SK-N-SH (cell line): ENCODE data around the gene C16orf92. TPM values are rescaled to one million over a fixed set of nuclear protein-coding genes. Genes with fewer than 3 reads are reported as not detected.
A peak's percentile ranks its signal among the peaks of the same experiment; 100 is the strongest.

Experiments
- CTCF ChIA-PET: fragments of 300-600, 350-600 bp; formaldehyde crosslinking; extraction: SDS; loops from one replicate; lab custom pipeline; 2021; lab: Yijun Ruan, JAX
- POLR2A ChIA-PET: fragments of 350-600 bp; sonication (Branson Sonifier 250); formaldehyde crosslinking; extraction: SDS; loops from one replicate; lab custom pipeline; 2020; ENCODE audit warnings: antibody characterized with exemption, inconsistent platforms; lab: Yijun Ruan, JAX
- DNase-seq: peaks from one replicate; pipeline ENCODE4 v3.0.0; 2012
- H2AFZ ChIP-seq: fragments of 200-600 bp; sonication (generic); 2 replicates; pipeline ENCODE4 v1.8.1; 2016; ENCODE audit warnings: antibody characterized with exemption, mild to moderate bottlenecking, low read depth
- H3F3A ChIP-seq: fragments of 200-600 bp; sonication (generic); replicated peaks from 2 replicates; pipeline ENCODE3; 2016; ENCODE audit warnings: antibody characterized with exemption, mild to moderate bottlenecking; ENCODE audit not compliant: insufficient read depth
- H3K27ac ChIP-seq, 2 experiments: fragments of 200-500 bp in 1 of 2; fragments of 200-600 bp in 1 of 2; sonication (Bioruptor generic) in 1 of 2; sonication (generic), shearing (Covaris generic) in 1 of 2; 2 replicates each; pipeline versions ENCODE4 v1.5.1 to v1.6.1; 2014 to 2016; ENCODE audit warnings: low read depth in 2 of 2, inconsistent platforms in 1 of 2, low read length in 1 of 2, mild to moderate bottlenecking in 1 of 2, mixed read lengths in 1 of 2
- H3K27me3 ChIP-seq: fragments of 200-600 bp; sonication (generic), shearing (Covaris generic); 2 replicates; pipeline ENCODE4 v1.6.1; 2016; ENCODE audit warnings: mixed run types; ENCODE audit not compliant: insufficient read depth
- H3K36me3 ChIP-seq, 2 experiments: fragments of 200-500 bp in 1 of 2; fragments of 200-600 bp in 1 of 2; sonication (Bioruptor generic) in 1 of 2; sonication (generic) in 1 of 2; replicated peaks in 1 of 2; 2 replicates each; pipeline versions ENCODE3 to v1.5.1; 2014 to 2016; ENCODE audit warnings: low read length in 1 of 2, mild to moderate bottlenecking in 1 of 2; ENCODE audit not compliant: insufficient read depth in 2 of 2, control insufficient read depth in 1 of 2
- H3K4me1 ChIP-seq, 2 experiments: fragments of 200-500 bp in 1 of 2; fragments of 200-600 bp in 1 of 2; sonication (Bioruptor generic) in 1 of 2; sonication (generic), shearing (Covaris generic) in 1 of 2; 2 replicates each; pipeline versions ENCODE4 v1.5.1 to v1.6.1; 2014 to 2016; ENCODE audit warnings: low read depth in 1 of 2, low read length in 1 of 2, mixed run types in 1 of 2; ENCODE audit not compliant: insufficient read depth in 2 of 2, control insufficient read depth in 1 of 2
- H3K4me2 ChIP-seq: fragments of 200-600 bp; sonication (generic), shearing (Covaris generic); 2 replicates; pipeline ENCODE4 v1.6.1; 2017; ENCODE audit warnings: mixed run types
- H3K4me3 ChIP-seq, 2 experiments: fragments of 200-500 bp in 1 of 2; fragments of 200-600 bp in 1 of 2; sonication (Bioruptor generic) in 1 of 2; sonication (generic), shearing (Covaris generic) in 1 of 2; 2 replicates each; pipeline versions ENCODE4 v1.5.1 to v1.8.1; 2014 to 2016; ENCODE audit warnings: low read depth in 2 of 2, inconsistent platforms in 1 of 2, low read length in 1 of 2, mild to moderate bottlenecking in 1 of 2, mixed read lengths in 1 of 2, moderate library complexity in 1 of 2
- H3K79me2 ChIP-seq: fragments of 200-600 bp; sonication (generic); 2 replicates; pipeline ENCODE4 v1.8.1; 2017; ENCODE audit warnings: mild to moderate bottlenecking; ENCODE audit not compliant: insufficient read depth
- H3K9ac ChIP-seq: fragments of 200-600 bp; sonication (generic); 2 replicates; pipeline ENCODE4 v1.6.1; 2017; ENCODE audit warnings: mixed run types
- H3K9me2 ChIP-seq: fragments of 200-600 bp; sonication (generic); 2 replicates; pipeline ENCODE4 v1.6.1; 2017; ENCODE audit warnings: mixed run types
- H3K9me3 ChIP-seq: fragments of 200-600 bp; sonication (generic); 2 replicates; pipeline ENCODE4 v1.6.1; 2017; ENCODE audit warnings: mixed run types, mild to moderate bottlenecking, moderate library complexity
- H4K20me1 ChIP-seq: fragments of 200-600 bp; sonication (generic); 2 replicates; pipeline ENCODE4 v1.6.1; 2017; ENCODE audit warnings: mild to moderate bottlenecking, mixed run types; ENCODE audit not compliant: insufficient read depth
- CTCF ChIP-seq: fragments of 200-600 bp; sonication (generic); IDR thresholded peaks from 2 replicates; pipeline ENCODE4 v1.6.1; 2017; ENCODE audit warnings: antibody characterized with exemption, mild to moderate bottlenecking, moderate library complexity
- MAX ChIP-seq: IDR thresholded peaks from 2 replicates; pipeline ENCODE4 v1.4.0; 2012; ENCODE audit warnings: low read depth
- MEF2A ChIP-seq: IDR thresholded peaks from 2 replicates; pipeline ENCODE4 v1.4.0; 2012; ENCODE audit warnings: low read depth, borderline replicate concordance
- NFIC ChIP-seq: IDR thresholded peaks from 2 replicates; pipeline ENCODE4 v1.4.0; 2012; ENCODE audit warnings: borderline replicate concordance
- NRF1 ChIP-seq: IDR thresholded peaks from 2 replicates; pipeline ENCODE4 v1.6.1; 2012; ENCODE audit warnings: low read depth, mild to moderate bottlenecking, low read length
- PBX3 ChIP-seq: IDR thresholded peaks from 2 replicates; pipeline ENCODE4; 2012
- POLR2AphosphoS5 ChIP-seq: IDR thresholded peaks from 2 replicates; pipeline ENCODE4 v1.6.1; 2012; ENCODE audit warnings: low read depth, low read length
- RAD21 ChIP-seq: IDR thresholded peaks from 2 replicates; pipeline ENCODE4 v1.6.1; 2012; ENCODE audit warnings: mild to moderate bottlenecking, low read length
- RXRA ChIP-seq: IDR thresholded peaks from 2 replicates; pipeline ENCODE4 v1.4.0; 2012; ENCODE audit warnings: low read depth, mild to moderate bottlenecking, borderline replicate concordance
- TCF12 ChIP-seq: IDR thresholded peaks from 2 replicates; pipeline ENCODE4 v1.4.0; 2012
- USF2 ChIP-seq: fragments of 150-350 bp; IDR thresholded peaks from 2 replicates; pipeline ENCODE4 v1.6.1; 2017; ENCODE audit warnings: antibody characterized with exemption, low read length, low read depth, borderline replicate concordance
- WGBS: methylation state at CpG from one replicate; pipeline ENCODE4 v1.1.6; 2017; ENCODE audit warnings: low lambda C conversion rate; 5-methylcytosine and 5-hydroxymethylcytosine counted together
- polyA plus RNA-seq, 3 experiments: library from polyadenylated mRNA; depleted of rRNA; stranded (reverse); fragments of >200 nt; gene quantifications; 2 replicates each; pipeline ENCODE4 v1.2.3, GENCODE V29; 2012
- TF ChIP-seq, protein P1 (sequence below): fragments of 150-350 bp; IDR thresholded peaks from 2 replicates; pipeline ENCODE4 v1.6.1; 2016; ENCODE audit warnings: mild to moderate bottlenecking, low read depth, low read length
- TF ChIP-seq, protein P2 (sequence below): IDR thresholded peaks from 2 replicates; pipeline ENCODE4 v1.4.0; 2012; ENCODE audit warnings: low read depth, borderline replicate concordance

C16orf92 gene
- polyA plus RNA-seq, 1 of the 3 experiments (the other 2 are of a cell fraction) = not detected

- peaks cover 33% of the 10 kb centered on the region for H3F3A ChIP-seq
- ChIA-PET CTCF (interaction anchor here (1.1 to 6.7 kb wide), 4 partner anchors 10 to 47 kb away, joined by 4 to 68 read pairs (median 14); partner anchors contain the start of gene TBX6), POLR2A (interaction anchor here (0.5 to 5.1 kb wide), 17 partner anchors 10 to 260 kb away, joined by 3 to 57 read pairs (median 4); partner anchors contain the start of genes DOC2A, KCTD13, PPP4C and TBX6)
- peaks cover 26 to 44% of the 10 kb centered on the region in 2 experiments for H3K36me3 ChIP-seq
- no peak overlapping the region for H2AFZ ChIP-seq
- no peaks in the 10 kb centered on the region for H3K9me2 ChIP-seq
- H3K4me2 ChIP-seq = peak overlapping the region; percentile 99
- 0% methylated on average over 15 of the region's 25 CpGs for WGBS
- H3K27ac ChIP-seq = peak overlapping the region; percentile 98 to 99
- peaks cover 61% of the 10 kb centered on the region for H3K79me2 ChIP-seq
- peak overlapping the region; percentile 85 for H3K9ac ChIP-seq
- H3K27me3 ChIP-seq = no peaks in the 10 kb centered on the region
- H3K9me3 ChIP-seq = no peaks in the 10 kb centered on the region
- no peak for DNase-seq
- TF ChIP-seq MAX (no peak), TCF12 (no peak), RAD21 (no peak), NRF1 (no peak), POLR2AphosphoS5 (no peak), USF2 (no peak)
- TF ChIP-seq, protein P1, sequence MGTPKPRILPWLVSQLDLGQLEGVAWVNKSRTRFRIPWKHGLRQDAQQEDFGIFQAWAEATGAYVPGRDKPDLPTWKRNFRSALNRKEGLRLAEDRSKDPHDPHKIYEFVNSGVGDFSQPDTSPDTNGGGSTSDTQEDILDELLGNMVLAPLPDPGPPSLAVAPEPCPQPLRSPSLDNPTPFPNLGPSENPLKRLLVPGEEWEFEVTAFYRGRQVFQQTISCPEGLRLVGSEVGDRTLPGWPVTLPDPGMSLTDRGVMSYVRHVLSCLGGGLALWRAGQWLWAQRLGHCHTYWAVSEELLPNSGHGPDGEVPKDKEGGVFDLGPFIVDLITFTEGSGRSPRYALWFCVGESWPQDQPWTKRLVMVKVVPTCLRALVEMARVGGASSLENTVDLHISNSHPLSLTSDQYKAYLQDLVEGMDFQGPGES = no peak
- TF ChIP-seq, protein P2, sequence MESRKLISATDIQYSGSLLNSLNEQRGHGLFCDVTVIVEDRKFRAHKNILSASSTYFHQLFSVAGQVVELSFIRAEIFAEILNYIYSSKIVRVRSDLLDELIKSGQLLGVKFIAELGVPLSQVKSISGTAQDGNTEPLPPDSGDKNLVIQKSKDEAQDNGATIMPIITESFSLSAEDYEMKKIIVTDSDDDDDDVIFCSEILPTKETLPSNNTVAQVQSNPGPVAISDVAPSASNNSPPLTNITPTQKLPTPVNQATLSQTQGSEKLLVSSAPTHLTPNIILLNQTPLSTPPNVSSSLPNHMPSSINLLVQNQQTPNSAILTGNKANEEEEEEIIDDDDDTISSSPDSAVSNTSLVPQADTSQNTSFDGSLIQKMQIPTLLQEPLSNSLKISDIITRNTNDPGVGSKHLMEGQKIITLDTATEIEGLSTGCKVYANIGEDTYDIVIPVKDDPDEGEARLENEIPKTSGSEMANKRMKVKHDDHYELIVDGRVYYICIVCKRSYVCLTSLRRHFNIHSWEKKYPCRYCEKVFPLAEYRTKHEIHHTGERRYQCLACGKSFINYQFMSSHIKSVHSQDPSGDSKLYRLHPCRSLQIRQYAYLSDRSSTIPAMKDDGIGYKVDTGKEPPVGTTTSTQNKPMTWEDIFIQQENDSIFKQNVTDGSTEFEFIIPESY = no peak
- peak overlapping the region; percentile 56 to 92 for H3K4me3 ChIP-seq
- peaks cover 37% of the 10 kb centered on the region for H4K20me1 ChIP-seq
- H3K4me1 ChIP-seq = peaks cover 37 to 45% of the 10 kb centered on the region in 2 experiments
Measured at GRCh38 chr16:30064729-30065101, 41.7 kb downstream of the C16orf92 start.

DNA sequence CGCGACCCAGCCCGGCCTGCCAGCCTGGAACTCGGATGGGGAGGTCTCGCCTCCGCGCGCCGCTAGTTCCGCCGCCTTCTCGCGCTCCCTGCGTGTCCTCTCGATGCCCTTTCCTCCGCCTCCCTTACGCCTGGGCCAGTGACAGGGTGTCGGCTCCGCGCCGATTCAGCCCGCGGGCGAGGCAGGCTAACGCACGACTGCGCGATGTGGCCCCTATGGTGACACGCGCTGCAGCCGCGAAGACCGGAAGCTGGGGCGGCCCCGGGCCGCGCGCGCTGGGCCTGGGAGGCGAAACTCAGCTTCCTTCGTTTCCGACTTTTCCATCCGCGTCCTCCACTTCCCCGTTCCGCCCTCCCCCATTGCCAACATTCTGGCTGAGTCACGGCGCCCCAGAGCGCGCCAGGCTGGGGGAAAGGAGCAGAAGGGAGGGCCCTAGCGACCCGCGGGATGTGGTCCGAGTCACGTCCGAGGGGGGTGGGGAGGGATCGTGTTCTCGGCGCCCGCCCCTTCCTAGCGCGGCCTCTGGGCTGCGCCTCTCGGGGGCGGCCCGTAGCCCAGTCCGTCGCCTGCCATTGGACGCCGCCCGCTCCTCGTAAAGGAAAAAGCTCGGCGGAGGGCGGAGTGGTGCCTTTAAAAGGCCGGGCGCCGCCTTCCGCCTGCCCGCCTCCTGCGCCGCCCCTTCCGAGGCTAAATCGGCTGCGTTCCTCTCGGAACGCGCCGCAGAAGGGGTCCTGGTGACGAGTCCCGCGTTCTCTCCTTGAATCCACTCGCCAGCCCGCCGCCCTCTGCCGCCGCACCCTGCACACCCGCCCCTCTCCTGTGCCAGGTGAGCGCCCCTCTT, 42.3 kb downstream of the C16orf92 start, which contains the start of gene ALDOA:
TSS of gene ALDOA (plus strand) at position 659 of the 841 bp plus-strand sequence. CDS start 1,138 bp downstream, outside the sequence.
- Histone ChIP-seq H3K4me3 (peak within 1 kb of the TSS; percentile 92 to 98), H4K20me1 (peaks cover 43% of the 10 kb centered on the region), H3K27me3 (no peaks in the 10 kb centered on the region), H3K36me3 (peaks cover 32 to 46% of the 10 kb centered on the region in 2 experiments), H3K9me3 (no peaks in the 10 kb centered on the region), H2AFZ (peak within 1 kb of the TSS; percentile 76; the same call in 1 of the 2 replicates), H3K4me1 (peaks cover 39 to 45% of the 10 kb centered on the region in 2 experiments), H3K9ac (peak within 1 kb of the TSS; percentile 99), H3K9me2 (no peaks in the 10 kb centered on the region), H3K79me2 (peaks cover 67% of the 10 kb centered on the region), H3K27ac (peak within 1 kb of the TSS; percentile 98 to 99), H3F3A (peaks cover 39% of the 10 kb centered on the region), H3K4me2 (peak within 1 kb of the TSS; percentile 100)
- DNase-seq = peak; percentile 96
- POLR2A ChIA-PET = interaction anchor here (0.5 to 5.1 kb wide), 19 partner anchors 9 to 386 kb away, joined by 3 to 57 read pairs (median 4); partner anchors contain the start of genes DOC2A, KCTD13, KIF22 and PPP4C
- CTCF ChIA-PET = interaction anchor here (1.0 to 6.7 kb wide), 7 partner anchors 11 to 48 kb away, joined by 3 to 68 read pairs (median 5); partner anchors contain the start of genes GDPD3, TBX6 and TLCD3B
- 3% methylated on average over 6 of the region's 99 CpGs for WGBS
- TF ChIP-seq CTCF = no peak
- TF ChIP-seq NFIC = peak; percentile 47; the same call in 1 of the 2 replicates
- peak; percentile 45 for TF ChIP-seq PBX3
- TF ChIP-seq, protein P1 = no peak
- 0 out of 2 replicates have a peak, but pooled peaks have one; percentile 87 for TF ChIP-seq RXRA
- no peak for TF ChIP-seq USF2
- TF ChIP-seq MEF2A = no peak
